Stimulated activated CD4-positive, alpha-beta T cell treated with anti-CD3 and anti-CD28 coated beads, Interleukin-15, amount 100 ng/mL, for 24 hours (primary cell): ENCODE measurements around the gene MGARP.
A peak's percentile ranks its signal among the peaks of the same experiment; 100 is the strongest.

ENCODE experiments used
- DNase-seq: peaks from one replicate; pipeline ENCODE4 v3.0.0-alpha.2; 2020

MGARP gene

GRCh38 chr4:139242511-139243051, 37.4 kb downstream of the MGARP start:
- DNase-seq: no peak

- no peak for DNase-seq
Observed at GRCh38 chr4:139241784-139242151, 38.3 kb downstream of the MGARP start.

DNA sequence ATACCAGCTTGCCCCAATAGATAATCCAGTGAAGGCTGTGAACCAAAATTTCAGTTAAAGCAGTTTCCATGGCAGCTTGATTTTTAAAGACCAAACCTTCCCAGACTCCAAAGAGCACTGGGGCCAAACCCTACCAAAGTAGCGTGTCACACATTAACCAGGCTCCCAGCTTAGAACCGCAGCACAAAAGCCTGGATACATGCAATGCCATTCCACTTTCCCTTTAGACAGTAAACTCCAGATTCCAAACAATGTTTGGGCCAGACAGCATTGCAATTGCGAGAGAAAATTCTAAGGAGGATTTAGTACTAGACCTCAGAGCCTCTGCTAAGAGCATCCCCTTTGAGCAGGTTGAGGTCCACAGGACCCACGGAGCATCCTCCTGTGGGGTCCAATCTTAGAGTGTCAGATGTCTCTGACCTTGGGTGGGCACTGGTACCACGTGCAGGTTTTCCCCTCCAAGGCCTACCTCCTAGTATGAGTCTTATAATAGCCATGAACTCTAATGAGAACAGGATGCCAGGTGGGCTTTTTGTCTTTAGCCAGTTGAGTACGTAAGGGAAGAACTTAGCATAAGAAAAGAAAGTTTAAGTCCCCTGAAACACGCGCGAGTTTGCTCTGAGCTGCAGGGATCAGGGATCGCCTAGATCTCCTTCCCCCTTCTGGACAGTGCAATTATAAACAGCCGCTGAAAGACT, 38.8 kb downstream of the MGARP start:
- DNase-seq: no peak

DNA sequence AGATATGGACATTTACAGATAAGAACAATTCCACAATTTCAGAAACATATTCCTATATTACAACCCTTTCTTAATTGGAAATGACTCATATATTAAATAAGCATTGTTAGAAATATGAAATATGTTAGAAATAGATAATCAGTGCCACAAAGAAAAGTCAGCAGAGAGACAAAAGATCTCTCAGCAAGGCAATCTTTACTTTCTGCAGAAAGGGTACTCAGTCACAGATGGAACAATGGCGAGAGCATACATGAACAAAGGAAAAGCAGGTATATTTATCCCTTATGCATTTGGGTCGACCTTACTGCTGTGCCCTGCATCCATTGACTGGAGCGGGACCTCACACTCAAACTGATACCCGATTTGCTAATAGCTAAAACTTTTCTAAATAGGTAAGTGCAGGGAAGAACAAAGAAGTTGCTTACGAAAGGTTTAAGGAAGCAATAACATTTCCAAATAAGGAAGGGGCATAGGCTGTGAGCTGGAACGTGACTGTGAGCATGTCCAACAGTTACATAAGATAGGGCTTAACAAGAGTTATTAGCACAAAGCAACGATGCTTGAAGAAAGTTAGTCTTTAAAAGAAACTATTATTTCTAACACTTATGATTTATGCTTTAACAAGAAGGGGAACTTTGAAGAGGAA, 40.8 kb downstream of the MGARP start:
- no peak for DNase-seq

- DNase-seq: no peak
Observed at GRCh38 chr4:139234253-139234652, 45.8 kb downstream of the MGARP start.

GRCh38 chr4:139229534-139230039, 50.4 kb downstream of the MGARP start:
- no peak for DNase-seq

DNA sequence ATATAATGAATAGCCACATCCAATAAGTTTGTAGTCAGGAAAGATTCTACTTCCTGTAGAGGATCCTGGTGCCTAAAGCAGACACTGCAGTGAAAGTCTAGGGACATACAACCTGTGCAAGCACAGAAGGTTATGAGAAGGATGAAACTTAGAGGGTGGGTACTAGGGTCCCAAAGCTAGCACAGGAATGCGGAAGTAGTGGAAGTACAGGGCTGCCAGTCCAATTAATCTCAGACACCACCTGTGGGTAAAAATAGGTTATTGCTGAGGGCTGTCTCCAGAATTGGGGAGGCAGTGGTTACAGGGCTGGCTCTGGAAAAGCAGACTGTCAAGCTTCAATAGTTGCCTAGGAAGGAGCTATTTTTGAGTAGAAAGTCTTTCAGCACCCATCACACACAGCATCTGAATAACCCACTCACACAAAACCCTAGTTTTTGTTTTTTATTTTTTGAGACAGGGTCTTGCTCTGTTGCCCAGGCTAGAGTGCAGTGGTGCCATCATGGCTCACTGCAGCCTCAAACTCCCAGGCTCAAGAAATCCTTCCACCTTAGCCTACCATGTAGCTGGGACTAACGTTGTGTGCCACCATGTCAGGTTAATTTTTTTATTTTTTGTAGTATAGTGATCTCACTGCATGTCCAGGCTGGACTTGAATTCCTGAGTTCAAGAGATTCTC, 52.2 kb downstream of the MGARP start:
- no peak for DNase-seq

DNA sequence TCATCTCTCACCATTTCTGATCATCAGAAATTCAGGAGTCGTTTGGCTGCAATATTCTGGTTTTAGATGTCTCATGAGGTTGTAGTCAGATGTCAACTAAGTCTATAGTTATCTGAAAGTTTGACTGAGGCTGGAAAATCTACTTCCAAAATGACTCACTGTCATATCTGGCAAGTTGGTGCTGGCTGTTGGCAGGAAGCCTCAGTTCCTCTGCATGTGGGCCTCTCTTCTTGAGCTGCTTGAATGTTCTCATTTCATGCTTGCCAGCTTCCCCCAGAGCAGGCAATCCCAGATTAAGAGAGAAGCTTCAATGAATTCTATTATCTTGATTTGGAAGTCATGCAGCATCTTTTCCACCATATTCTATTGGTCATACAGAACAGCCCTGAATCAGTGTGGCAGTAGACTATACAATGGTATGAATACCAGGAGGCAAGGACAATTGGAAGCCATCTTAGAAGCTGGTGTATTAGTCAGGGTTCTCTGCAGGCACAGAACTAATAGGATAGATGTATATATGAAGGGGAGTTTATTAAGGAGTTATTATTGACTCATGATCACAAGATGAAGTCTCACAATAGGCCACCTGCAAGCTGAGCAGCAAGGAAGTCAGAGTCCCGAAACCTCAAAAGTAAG, 56.2 kb downstream of the MGARP start:
- peak; percentile 38 for DNase-seq

DNA sequence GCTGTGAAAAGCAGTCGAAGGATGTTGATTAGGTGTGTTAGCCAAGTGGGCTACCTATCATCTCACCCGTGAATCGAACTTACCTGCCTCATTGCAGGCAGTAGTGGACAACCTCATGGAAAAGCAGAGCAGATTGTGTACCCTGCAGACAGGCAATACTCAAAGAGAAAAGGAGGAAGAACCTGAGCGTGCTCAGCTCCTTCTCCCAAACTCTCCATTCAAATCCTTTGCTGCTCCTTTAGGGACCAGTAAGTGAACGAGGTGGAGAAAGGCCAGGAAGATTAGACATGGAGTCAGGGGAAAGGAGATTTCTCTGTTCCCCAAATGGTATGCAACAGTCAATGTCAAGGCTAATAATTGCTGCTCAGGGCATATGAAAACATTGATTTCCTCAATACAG, 57.8 kb downstream of the MGARP start:
- no peak for DNase-seq

DNA sequence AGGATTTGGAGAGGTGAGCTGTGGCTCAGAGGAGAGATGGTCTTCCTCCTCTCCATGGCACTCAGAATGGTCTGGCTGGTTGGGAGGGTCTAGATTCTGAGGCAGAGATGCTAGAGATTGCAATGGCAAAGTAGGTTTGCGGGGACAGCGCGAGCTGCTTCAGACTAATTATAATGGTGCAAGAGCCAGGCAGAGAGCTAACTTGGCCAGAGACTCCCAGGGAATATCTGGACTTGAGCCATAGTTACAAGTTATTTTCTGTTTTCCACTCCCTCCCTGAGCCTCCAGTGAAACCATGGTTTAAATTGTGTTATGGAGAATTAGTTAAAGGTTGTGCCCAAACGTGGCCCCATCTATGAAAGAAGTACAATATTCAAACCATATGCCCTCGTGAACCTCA, 58.3 kb downstream of the MGARP start:
- DNase-seq: no peak

DNA sequence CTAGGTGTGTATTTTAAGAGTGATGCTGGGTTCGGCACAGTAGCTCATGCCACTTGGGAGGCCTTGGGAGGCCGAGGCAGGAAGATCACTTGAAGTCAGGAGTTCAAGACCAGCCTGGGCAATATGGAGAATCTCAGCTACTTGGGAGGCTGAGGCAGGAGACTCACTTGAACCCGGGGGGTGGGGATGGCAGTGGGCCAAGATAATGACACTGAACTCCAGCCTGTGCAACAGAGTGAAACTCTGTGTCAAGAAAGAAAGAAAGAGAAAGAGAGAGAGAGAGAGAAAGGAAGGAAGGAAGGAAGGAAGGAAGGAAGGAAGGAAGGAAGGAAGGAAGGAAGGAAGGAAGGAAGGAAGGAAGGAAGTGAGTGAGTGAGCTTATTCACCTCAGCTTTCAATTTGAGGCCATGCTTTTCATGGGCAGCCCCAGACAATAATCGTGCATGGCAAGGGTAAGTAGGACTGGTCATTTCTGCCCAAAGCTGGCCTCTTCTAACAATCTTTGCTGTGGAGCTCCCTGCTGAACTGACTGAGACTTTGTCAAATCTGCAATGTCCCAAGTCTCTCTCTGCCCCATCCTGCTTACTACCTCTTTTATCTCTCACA, 60.5 kb downstream of the MGARP start:
- DNase-seq: no peak
